Left ventricle myocardium inferior (tissue), 1 donor: ENCODE results near the gene FAM174A. TPM values are rescaled to one million over a fixed set of nuclear protein-coding genes. Genes with fewer than 3 reads are reported as not detected.

Source experiments
- DNase-seq: peaks from one replicate; pipeline ENCODE4 v3.0.0-alpha.2; 2020
- H3K27ac ChIP-seq: fragments of 200-600 bp; replicated peaks from 2 replicates; pipeline ENCODE4 v1.8.0; 2021
- H3K27me3 ChIP-seq: fragments of 200-600 bp; 2 replicates; pipeline ENCODE4 v1.8.0; 2021; ENCODE audit warnings: low read depth
- H3K36me3 ChIP-seq: fragments of 200-600 bp; 2 replicates; pipeline ENCODE4 v1.8.0; 2021
- H3K4me1 ChIP-seq: fragments of 200-600 bp; 2 replicates; pipeline ENCODE4 v1.8.0; 2021
- H3K4me3 ChIP-seq: fragments of 200-600 bp; 2 replicates; pipeline ENCODE4 v1.8.0; 2021; ENCODE audit warnings: mild to moderate bottlenecking, moderate library complexity
- H3K9me3 ChIP-seq: fragments of 200-600 bp; replicated peaks from 2 replicates; pipeline ENCODE4 v1.8.0; 2021
- intact Hi-C: fragments of 100-400 bp; cut with micrococcal nuclease; formaldehyde crosslinking; loops from one replicate; pipeline ENCODE4 v1.11.0; 2022
- long read RNA-seq: library from polyadenylated mRNA; unstranded; transcript quantifications from one replicate; pipeline ENCODE4 v2.0.0, GENCODE V29; 2021
- total RNA-seq: library from RNA; stranded (reverse); fragmentation: NEBNext Ultra II Directional; extraction: Animal tissue kit (Norgen Biotek cat#: 25700); gene quantifications from one replicate; pipeline ENCODE4 v1.2.1, GENCODE V29; 2021
- TF ChIP-seq, protein P1 (sequence below): fragments of 200-600 bp; IDR thresholded peaks from 2 replicates; pipeline ENCODE4 v1.8.0; 2021; ENCODE audit warnings: antibody characterized with exemption, mild to moderate bottlenecking, borderline replicate concordance
- donor health status: DM: no; HTN: yes; CAD: no; lungs with severe emphysema.

FAM174A gene
- total RNA-seq: 20.6 TPM
- long read RNA-seq, transcript FAM174A-201 (3 exons, 1,356 nt): major isoform, 21 of 22 reads
- long read RNA-seq, partial matches to known transcripts: 0 of 22 reads
- long read RNA-seq, other reads (novel, unspliced or antisense): 1 of 22 reads

DNA sequence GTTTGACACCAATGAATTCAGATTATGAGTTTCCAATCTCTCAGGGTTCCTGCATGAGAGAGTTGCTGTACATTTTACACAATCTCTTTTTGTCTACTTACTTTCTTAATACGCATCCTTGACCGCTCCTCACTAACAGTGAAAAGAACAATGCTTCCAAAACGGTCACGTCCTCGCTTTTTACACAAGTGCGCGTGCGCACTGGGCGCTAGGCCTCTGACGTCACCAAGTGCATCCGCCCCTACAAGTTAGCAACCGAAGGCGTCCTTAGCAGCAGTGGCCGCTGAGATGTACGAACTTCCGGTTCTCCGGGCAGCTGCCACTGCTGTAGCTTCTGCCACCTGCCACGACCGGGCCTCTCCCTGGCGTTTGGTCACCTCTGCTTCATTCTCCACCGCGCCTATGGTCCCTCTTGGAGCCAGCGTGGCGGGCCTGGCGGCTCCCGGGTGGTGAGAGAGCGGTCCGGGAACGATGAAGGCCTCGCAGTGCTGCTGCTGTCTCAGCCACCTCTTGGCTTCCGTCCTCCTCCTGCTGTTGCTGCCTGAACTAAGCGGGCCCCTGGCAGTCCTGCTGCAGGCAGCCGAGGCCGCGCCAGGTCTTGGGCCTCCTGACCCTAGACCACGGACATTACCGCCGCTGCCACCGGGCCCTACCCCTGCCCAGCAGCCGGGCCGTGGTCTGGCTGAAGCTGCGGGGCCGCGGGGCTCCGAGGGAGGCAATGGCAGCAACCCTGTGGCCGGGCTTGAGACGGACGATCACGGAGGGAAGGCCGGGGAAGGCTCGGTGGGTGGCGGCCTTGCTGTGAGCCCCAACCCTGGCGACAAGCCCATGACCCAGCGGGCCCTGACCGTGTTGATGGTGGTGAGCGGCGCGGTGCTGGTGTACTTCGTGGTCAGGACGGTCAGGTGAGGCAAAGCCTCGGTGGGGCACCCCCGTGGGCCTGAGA, at the start of gene FAM174A:
FAM174A (plus strand) TSS at position 315 of the 946 bp plus-strand sequence; CDS start at position 472, 157 bp downstream.
- TF ChIP-seq, protein P1, sequence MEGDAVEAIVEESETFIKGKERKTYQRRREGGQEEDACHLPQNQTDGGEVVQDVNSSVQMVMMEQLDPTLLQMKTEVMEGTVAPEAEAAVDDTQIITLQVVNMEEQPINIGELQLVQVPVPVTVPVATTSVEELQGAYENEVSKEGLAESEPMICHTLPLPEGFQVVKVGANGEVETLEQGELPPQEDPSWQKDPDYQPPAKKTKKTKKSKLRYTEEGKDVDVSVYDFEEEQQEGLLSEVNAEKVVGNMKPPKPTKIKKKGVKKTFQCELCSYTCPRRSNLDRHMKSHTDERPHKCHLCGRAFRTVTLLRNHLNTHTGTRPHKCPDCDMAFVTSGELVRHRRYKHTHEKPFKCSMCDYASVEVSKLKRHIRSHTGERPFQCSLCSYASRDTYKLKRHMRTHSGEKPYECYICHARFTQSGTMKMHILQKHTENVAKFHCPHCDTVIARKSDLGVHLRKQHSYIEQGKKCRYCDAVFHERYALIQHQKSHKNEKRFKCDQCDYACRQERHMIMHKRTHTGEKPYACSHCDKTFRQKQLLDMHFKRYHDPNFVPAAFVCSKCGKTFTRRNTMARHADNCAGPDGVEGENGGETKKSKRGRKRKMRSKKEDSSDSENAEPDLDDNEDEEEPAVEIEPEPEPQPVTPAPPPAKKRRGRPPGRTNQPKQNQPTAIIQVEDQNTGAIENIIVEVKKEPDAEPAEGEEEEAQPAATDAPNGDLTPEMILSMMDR: no peak
- Histone ChIP-seq H3K9me3 (peaks cover 19% of the 10 kb centered on the region), H3K4me1 (peaks cover 45% of the 10 kb centered on the region), H3K27ac (peak within 1 kb of the TSS; percentile 93), H3K27me3 (no peaks in the 10 kb centered on the region), H3K36me3 (peaks cover 15% of the 10 kb centered on the region), H3K4me3 (peak within 1 kb of the TSS; percentile 77)
- DNase-seq: peak; percentile 94
- intact Hi-C loops: no loop called here

DNA sequence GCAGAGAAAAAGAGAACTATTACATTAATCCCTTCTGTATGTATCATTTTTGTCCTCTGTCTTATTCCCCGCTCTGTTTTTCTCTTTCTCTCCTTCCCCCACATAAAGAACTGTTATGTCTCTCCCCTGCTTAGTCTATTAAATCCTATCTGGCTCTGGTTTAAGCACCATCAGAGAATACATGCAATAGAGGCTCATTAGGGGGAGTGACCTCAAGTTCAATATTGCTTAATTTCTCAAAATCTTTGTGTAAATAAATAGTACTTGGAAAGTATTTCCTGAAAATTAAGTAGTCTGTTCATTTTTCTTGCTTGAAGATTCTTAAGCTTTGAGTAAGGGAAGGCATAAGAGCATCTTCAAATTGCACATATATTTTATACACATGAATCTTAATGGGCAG, 41.2 kb upstream of the FAM174A start:
- TF ChIP-seq, protein P1: no peak
- DNase-seq: no peak
- no peak overlapping the region for H3K4me3 ChIP-seq
- H3K4me1 ChIP-seq: no peaks in the 10 kb centered on the region
- no peaks in the 10 kb centered on the region for H3K36me3 ChIP-seq
- intact Hi-C loops: no loop called here
- H3K9me3 ChIP-seq: peaks cover 2% of the 10 kb centered on the region
- H3K27me3 ChIP-seq: no peaks in the 10 kb centered on the region
- H3K27ac ChIP-seq: no peak overlapping the region

DNA sequence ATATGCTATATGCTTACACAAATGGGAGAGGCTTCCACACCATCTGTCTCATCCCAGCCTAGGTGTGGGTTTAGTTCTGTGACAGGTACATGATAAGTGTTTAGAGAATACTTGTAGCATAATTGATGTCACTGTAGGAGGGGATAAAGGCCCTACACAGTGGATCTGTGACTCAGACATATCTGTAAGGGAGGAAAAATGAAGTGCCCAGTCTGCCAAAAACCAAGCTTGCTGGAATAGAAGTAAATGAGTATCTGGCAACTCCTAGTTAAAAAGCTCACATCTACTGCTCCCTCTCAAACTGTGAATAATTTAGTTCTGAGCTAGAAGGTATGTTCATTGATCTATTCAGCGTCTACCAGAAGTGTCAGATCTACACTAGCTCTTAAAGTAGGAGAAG, 38.9 kb upstream of the FAM174A start:
- H3K4me1 ChIP-seq: no peaks in the 10 kb centered on the region
- no peaks in the 10 kb centered on the region for H3K9me3 ChIP-seq
- H3K27ac ChIP-seq: no peak overlapping the region
- no peaks in the 10 kb centered on the region for H3K27me3 ChIP-seq
- H3K4me3 ChIP-seq: no peak overlapping the region
- DNase-seq: no peak
- TF ChIP-seq, protein P1: no peak
- intact Hi-C loops: no loop called here
- H3K36me3 ChIP-seq: no peaks in the 10 kb centered on the region

DNA sequence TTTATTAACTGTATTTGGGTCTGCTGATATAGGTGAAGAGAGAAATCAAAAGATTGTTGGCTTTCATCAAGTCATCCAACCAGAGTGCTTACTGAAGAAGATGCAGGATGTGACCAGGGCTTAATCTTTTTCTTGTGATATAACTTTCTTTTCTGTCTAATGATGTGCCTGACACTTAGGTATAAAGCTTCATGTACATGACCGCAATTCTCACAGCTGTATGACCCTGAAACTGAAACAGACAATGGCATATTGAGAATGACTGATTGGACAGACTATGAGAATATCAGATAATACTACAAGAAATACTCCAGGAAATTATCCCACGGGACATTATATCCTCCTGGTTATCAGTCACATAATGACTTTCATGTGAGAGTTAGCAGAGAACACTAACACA, 32.5 kb upstream of the FAM174A start:
- Histone ChIP-seq H3K4me1 (no peaks in the 10 kb centered on the region), H3K27ac (no peak overlapping the region), H3K27me3 (no peaks in the 10 kb centered on the region), H3K9me3 (peaks cover 3% of the 10 kb centered on the region), H3K4me3 (no peak overlapping the region), H3K36me3 (no peaks in the 10 kb centered on the region)
- intact Hi-C loops: no loop called here
- TF ChIP-seq, protein P1: no peak
- DNase-seq: no peak

DNA sequence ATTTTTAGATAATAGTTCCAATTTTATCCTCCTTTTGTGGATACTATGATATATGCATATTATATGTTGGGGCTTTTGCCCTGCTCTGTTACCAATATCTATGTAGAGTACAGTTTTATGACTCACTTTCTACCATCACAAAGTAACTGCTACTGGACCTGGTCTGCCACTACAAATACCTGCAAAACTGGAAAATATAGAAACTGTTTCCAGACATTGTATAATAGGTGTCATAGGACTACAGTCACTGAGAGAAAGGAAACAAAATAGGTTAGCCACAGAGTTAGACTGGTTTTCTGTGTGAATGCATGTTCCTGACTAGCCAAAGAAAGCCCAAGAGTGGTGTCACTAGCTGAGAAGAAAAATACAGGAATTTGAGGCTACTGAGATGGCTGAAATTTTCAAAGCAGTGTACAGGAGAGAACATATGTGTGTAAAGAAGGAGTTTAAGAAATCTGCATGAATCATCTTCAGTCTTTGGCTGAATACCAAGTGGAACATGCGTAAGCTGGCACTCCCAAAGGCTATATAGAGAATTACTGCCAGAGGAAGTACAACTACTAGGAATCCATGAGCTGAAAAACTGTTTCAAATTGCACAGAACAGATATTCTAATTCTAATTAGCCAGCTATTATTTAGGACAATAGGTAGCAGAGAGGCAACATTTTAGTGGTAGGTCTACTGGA, 29.0 kb upstream of the FAM174A start:
- H3K4me1 ChIP-seq: no peaks in the 10 kb centered on the region
- TF ChIP-seq, protein P1: no peak
- H3K9me3 ChIP-seq: peaks cover 6% of the 10 kb centered on the region
- H3K27ac ChIP-seq: no peak overlapping the region
- intact Hi-C loops: no loop called here
- no peaks in the 10 kb centered on the region for H3K36me3 ChIP-seq
- no peak for DNase-seq
- no peak overlapping the region for H3K4me3 ChIP-seq
- H3K27me3 ChIP-seq: no peaks in the 10 kb centered on the region
